GM23248 (cell line): ENCODE results near the gene UFM1. TPM values are rescaled to one million over a fixed set of nuclear protein-coding genes. Genes with fewer than 3 reads are reported as not detected.

Experiments
- DNase-seq: peaks from one replicate; pipeline ENCODE4 v3.0.0-alpha.2; 2015
- H2AFZ ChIP-seq: fragments of 200-600 bp; sonication (generic); 2 replicates; pipeline ENCODE4 v1.6.1; 2016; ENCODE audit warnings: antibody characterized with exemption
- H3F3A ChIP-seq: fragments of 200-600 bp; sonication (generic); 2 replicates; pipeline ENCODE4 v1.6.1; 2016; ENCODE audit warnings: mild to moderate bottlenecking, antibody characterized with exemption, mixed run types; ENCODE audit not compliant: insufficient read depth
- H3K27ac ChIP-seq: fragments of 200-600 bp; sonication (generic); 2 replicates; pipeline ENCODE4 v1.5.1; 2016; ENCODE audit warnings: mild to moderate bottlenecking
- H3K27me3 ChIP-seq: fragments of 200-600 bp; sonication (generic); replicated peaks from 2 replicates; pipeline ENCODE4 v1.6.1; 2016; ENCODE audit warnings: mild to moderate bottlenecking; ENCODE audit not compliant: insufficient read depth
- H3K36me3 ChIP-seq: fragments of 200-600 bp; sonication (generic); 2 replicates; pipeline ENCODE4 v1.6.1; 2016; ENCODE audit warnings: low read depth, mild to moderate bottlenecking
- H3K4me1 ChIP-seq: fragments of 200-600 bp; sonication (generic); 2 replicates; pipeline ENCODE4 v1.6.1; 2016; ENCODE audit warnings: mild to moderate bottlenecking; ENCODE audit not compliant: insufficient read depth
- H3K4me2 ChIP-seq: fragments of 200-600 bp; sonication (generic); one replicate; pipeline ENCODE4 v1.6.1; 2016; ENCODE audit warnings: mild to moderate bottlenecking; ENCODE audit not compliant: unreplicated experiment
- H3K4me3 ChIP-seq: fragments of 200-600 bp; sonication (generic); 2 replicates; pipeline ENCODE4 v1.5.1; 2016; ENCODE audit warnings: mild to moderate bottlenecking
- H3K79me2 ChIP-seq: fragments of 200-600 bp; sonication (generic); 2 replicates; pipeline ENCODE4 v1.6.1; 2016; ENCODE audit warnings: mild to moderate bottlenecking; ENCODE audit not compliant: insufficient read depth
- H3K9ac ChIP-seq: fragments of 200-600 bp; sonication (generic); 2 replicates; pipeline ENCODE4 v1.6.1; 2016; ENCODE audit warnings: mild to moderate bottlenecking
- H3K9me2 ChIP-seq: fragments of 200-600 bp; sonication (generic); 2 replicates; pipeline ENCODE4 v1.6.1; 2016; ENCODE audit warnings: mixed run types, mild to moderate bottlenecking, moderate library complexity; ENCODE audit not compliant: insufficient read depth
- H3K9me3 ChIP-seq: fragments of 200-600 bp; sonication (generic); one replicate; pipeline ENCODE4 v1.6.1; 2017; ENCODE audit warnings: low read depth
- H4K20me1 ChIP-seq: fragments of 200-600 bp; sonication (generic); 2 replicates; pipeline ENCODE4 v1.6.0; 2016; ENCODE audit not compliant: insufficient read depth
- EZH2 ChIP-seq: fragments of 200-600 bp; sonication (generic); IDR thresholded peaks from 2 replicates; pipeline ENCODE4 v1.6.1; 2018; ENCODE audit warnings: antibody characterized with exemption, mild to moderate bottlenecking; ENCODE audit not compliant: insufficient read depth, poor library complexity, severe bottlenecking
- EZH2phosphoT487 ChIP-seq: fragments of 200-600 bp; sonication (generic); IDR thresholded peaks from 2 replicates; pipeline ENCODE4 v1.6.1; 2018; ENCODE audit warnings: antibody characterized with exemption, moderate library complexity, mild to moderate bottlenecking, low read depth; ENCODE audit not compliant: insufficient read depth
- WGBS, 2 experiments: methylation state at CpG; one replicate each; pipeline ENCODE4 v1.1.6; 2015 to 2017; ENCODE audit warnings: low lambda C conversion rate in 2 of 2, low coverage in 1 of 2; ENCODE audit errors: missing lambda C conversion rate in 2 of 2; 5-methylcytosine and 5-hydroxymethylcytosine counted together
- in situ Hi-C: fragments of 300-500 bp; cut with MboI; formaldehyde crosslinking; loops from 2 replicates; pipeline ENCODE4 v1.15.0; 2020
- polyA plus RNA-seq: library from polyadenylated mRNA; unstranded; fragments of >200 nt; fragmentation: Nextera tagmentation; extraction: Ambion mirVana; gene quantifications from 2 replicates; pipeline ENCODE4 v1.2.1, GENCODE V29; 2016
- total RNA-seq: library from RNA; depleted of rRNA; stranded (reverse); fragments of >200 nt; shearing (Covaris generic); gene quantifications from 2 replicates; pipeline ENCODE4 v1.2.3, GENCODE V29; 2014

UFM1 gene
- total and polyA plus RNA-seq, 2 experiments from 2014 or later = 125 to 131 TPM

DNA sequence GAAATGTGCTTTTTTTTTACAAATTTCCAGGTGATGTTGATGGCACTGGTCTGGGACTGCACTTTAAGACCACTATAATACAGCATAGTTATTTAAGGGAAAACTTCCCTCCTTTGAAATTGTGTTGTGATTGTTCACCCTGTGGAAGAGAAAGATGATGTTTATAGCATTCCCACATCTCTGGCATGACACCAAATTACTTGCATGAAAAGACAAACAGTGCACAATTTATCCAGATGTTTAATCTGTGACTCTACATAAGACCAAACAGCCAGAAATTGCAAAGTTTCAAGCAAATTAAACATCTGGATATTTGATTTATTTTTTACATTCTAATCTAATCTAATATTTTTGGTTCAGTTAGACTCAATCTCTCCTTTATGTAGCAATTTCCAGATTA lies 51.6 kb downstream of the UFM1 start:
- H2AFZ ChIP-seq = no peak overlapping the region
- H3K4me1 ChIP-seq = peaks cover 11% of the 10 kb centered on the region
- TF ChIP-seq EZH2 = no peak
- TF ChIP-seq EZH2phosphoT487 = no peak
- H3K4me3 ChIP-seq = no peak overlapping the region
- H3K27me3 ChIP-seq = no peaks in the 10 kb centered on the region
- H3F3A ChIP-seq = peaks cover 8% of the 10 kb centered on the region
- no peaks in the 10 kb centered on the region for H3K9me3 ChIP-seq
- no peaks in the 10 kb centered on the region for H4K20me1 ChIP-seq
- H3K9me2 ChIP-seq = no peaks in the 10 kb centered on the region
- H3K79me2 ChIP-seq = no peaks in the 10 kb centered on the region
- H3K27ac ChIP-seq = no peak overlapping the region
- H3K36me3 ChIP-seq = no peaks in the 10 kb centered on the region
- no peak overlapping the region for H3K9ac ChIP-seq
- no peak for DNase-seq
- no peak overlapping the region for H3K4me2 ChIP-seq
- in situ Hi-C loops = no loop called here

DNA sequence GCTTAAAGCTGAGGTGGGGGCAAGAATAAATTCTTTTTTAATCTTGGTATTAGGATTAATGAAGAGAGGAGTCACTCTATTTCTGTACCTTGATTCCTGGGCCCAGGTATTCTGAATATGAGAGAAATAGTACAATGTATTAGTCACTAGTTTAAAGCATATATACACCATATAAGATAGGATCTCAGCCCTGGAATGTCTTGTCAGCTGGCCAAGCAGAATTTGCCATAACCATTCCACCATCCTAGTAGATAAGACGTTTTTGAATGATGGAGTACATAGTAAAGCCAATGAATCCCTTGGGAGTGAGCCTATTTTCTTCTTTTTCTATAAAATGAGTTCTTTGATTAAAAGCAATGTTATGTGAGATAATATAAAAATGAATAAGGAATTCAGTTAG lies 55.6 kb downstream of the UFM1 start:
- H3K9me3 ChIP-seq = no peaks in the 10 kb centered on the region
- DNase-seq = no peak
- no peak for TF ChIP-seq EZH2phosphoT487
- TF ChIP-seq EZH2 = no peak
- H3K4me1 ChIP-seq = no peaks in the 10 kb centered on the region
- in situ Hi-C loops = no loop called here
- no peak overlapping the region for H3K9ac ChIP-seq
- no peaks in the 10 kb centered on the region for H3K79me2 ChIP-seq
- H3F3A ChIP-seq = no peaks in the 10 kb centered on the region
- no peak overlapping the region for H2AFZ ChIP-seq
- no peak overlapping the region for H3K4me2 ChIP-seq
- H4K20me1 ChIP-seq = no peaks in the 10 kb centered on the region
- H3K27ac ChIP-seq = no peak overlapping the region
- H3K27me3 ChIP-seq = no peaks in the 10 kb centered on the region
- H3K9me2 ChIP-seq = no peaks in the 10 kb centered on the region
- H3K4me3 ChIP-seq = no peak overlapping the region
- H3K36me3 ChIP-seq = no peaks in the 10 kb centered on the region
- 23 to 39% methylated on average over 1 of the region's 1 CpG for WGBS, 2 experiments

DNA sequence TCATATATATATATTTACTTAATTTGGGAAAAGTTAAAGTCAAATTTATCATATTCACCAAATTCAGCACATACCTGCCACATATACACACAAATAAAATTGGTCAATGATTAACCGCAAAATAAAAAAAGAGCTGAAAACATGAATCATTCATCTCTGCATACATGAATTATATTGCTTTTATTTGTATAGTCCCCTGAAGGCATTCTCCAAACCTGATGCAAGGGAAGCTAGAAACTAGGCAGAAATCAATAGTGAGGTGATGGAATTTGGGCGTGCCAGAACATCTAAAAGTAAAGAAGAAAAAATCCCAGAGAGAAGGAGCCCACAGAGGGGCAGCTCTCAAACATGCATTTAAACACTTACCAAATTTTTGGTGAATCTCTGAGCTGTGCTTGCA lies 60.1 kb downstream of the UFM1 start:
- H3K27me3 ChIP-seq = no peaks in the 10 kb centered on the region
- H3F3A ChIP-seq = no peaks in the 10 kb centered on the region
- WGBS, 2 experiments = 78 to 88% methylated on average over 2 of the region's 2 CpGs
- no peak for DNase-seq
- H3K36me3 ChIP-seq = no peaks in the 10 kb centered on the region
- H3K4me2 ChIP-seq = no peak overlapping the region
- H3K9ac ChIP-seq = no peak overlapping the region
- H2AFZ ChIP-seq = no peak overlapping the region
- H3K4me1 ChIP-seq = no peaks in the 10 kb centered on the region
- no peak overlapping the region for H3K4me3 ChIP-seq
- in situ Hi-C loops = no loop called here
- H3K9me3 ChIP-seq = no peaks in the 10 kb centered on the region
- no peaks in the 10 kb centered on the region for H3K9me2 ChIP-seq
- no peaks in the 10 kb centered on the region for H4K20me1 ChIP-seq
- TF ChIP-seq EZH2 = no peak
- no peak for TF ChIP-seq EZH2phosphoT487
- no peak overlapping the region for H3K27ac ChIP-seq
- H3K79me2 ChIP-seq = no peaks in the 10 kb centered on the region

DNA sequence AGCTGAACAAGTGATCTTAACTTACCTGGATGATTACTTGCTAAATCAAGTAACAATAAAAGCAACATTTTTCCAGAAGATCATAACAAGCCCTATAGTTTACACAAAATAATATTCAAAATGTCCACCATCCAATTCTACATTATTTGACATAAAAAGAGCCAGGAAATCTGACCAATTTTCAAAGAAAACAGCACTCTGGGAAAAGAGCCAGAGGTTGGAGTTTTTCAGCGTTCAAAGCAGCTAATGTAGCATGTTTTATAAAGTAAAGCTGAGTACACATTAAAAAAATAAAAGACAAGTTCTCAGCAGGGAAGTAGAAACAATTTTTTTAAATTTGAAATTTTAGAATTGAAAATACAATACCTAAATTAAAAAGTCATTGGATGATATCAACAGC lies 62.6 kb downstream of the UFM1 start:
- no peak for TF ChIP-seq EZH2phosphoT487
- no peak for TF ChIP-seq EZH2
- Histone ChIP-seq H3K36me3 (no peaks in the 10 kb centered on the region), H2AFZ (no peak overlapping the region), H3K4me1 (peaks cover 2% of the 10 kb centered on the region; the same call in 1 of the 2 replicates), H3K27me3 (no peaks in the 10 kb centered on the region), H3K79me2 (no peaks in the 10 kb centered on the region), H3K9me3 (no peaks in the 10 kb centered on the region), H3F3A (no peaks in the 10 kb centered on the region), H3K27ac (no peak overlapping the region), H4K20me1 (no peaks in the 10 kb centered on the region), H3K4me2 (no peak overlapping the region), H3K9ac (no peak overlapping the region), H3K4me3 (no peak overlapping the region), H3K9me2 (no peaks in the 10 kb centered on the region)
- no peak for DNase-seq
- in situ Hi-C loops = no loop called here
- 52 to 61% methylated on average over 1 of the region's 1 CpG for WGBS, 2 experiments
